DMS153 (cell line): ENCODE data around the gene PPFIBP1.
A peak's percentile ranks its signal among the peaks of the same experiment; 100 is the strongest.
"Not testable (repeated sequence)": the region's sequence is repeated elsewhere in the genome, so short reads cannot be mapped to it uniquely, and the experiment has no call there.

ENCODE experiments used
- DNase-seq: peaks from one replicate; lab custom pipeline; 2025; lab: John Stamatoyannopoulos, UW

The PPFIBP1 gene

GRCh38 chr12:27709932-27710591 is 186.1 kb downstream of the PPFIBP1 start:
- peak; percentile 21 for DNase-seq

- peak; percentile 58 for DNase-seq
These were observed 186.7 kb downstream of the PPFIBP1 start, which contains the start of gene MRPS35 for GRCh38 chr12:27710592-27711316. Gene MRPS35, plus strand, starts transcription at chr12:27710832. Its CDS starts 12 bp downstream, at chr12:27710844.

GRCh38 chr12:27711317-27711682 is 187.3 kb downstream of the PPFIBP1 start:
- DNase-seq: no peak

- no peak for DNase-seq
These were observed 188.0 kb downstream of the PPFIBP1 start for GRCh38 chr12:27711967-27712366.

GRCh38 chr12:27723212-27723611 is 199.2 kb downstream of the PPFIBP1 start:
- no peak for DNase-seq

GRCh38 chr12:27730097-27730588 is 206.1 kb downstream of the PPFIBP1 start:
- DNase-seq: no peak

GRCh38 chr12:27732281-27732680 is 208.3 kb downstream of the PPFIBP1 start:
- DNase-seq: no peak

- DNase-seq: no peak
These were observed 209.1 kb downstream of the PPFIBP1 start for GRCh38 chr12:27733052-27733656.

GRCh38 chr12:27733791-27734190 is 209.8 kb downstream of the PPFIBP1 start:
- no peak for DNase-seq

- not testable (repeated sequence) for DNase-seq
These were observed 210.3 kb downstream of the PPFIBP1 start for GRCh38 chr12:27734321-27734720.

- DNase-seq: no peak
These were observed 219.6 kb downstream of the PPFIBP1 start for GRCh38 chr12:27743601-27744000.
